ENCODE data around the gene TRAF2. TPM values are rescaled to one million over a fixed set of nuclear protein-coding genes. Genes with fewer than 3 reads are reported as not detected.

The TRAF2 gene
- total and polyA plus RNA-seq, 9 of the 15 experiments (the other 6 are each of a cell fraction or from before 2014, with no cell fraction given): 0.24 to 45.2 (median 18.0) TPM

- no peaks in the 10 kb centered on the region for H3K36me3 ChIP-seq (ENCODE audit: control insufficient read depth, insufficient read depth, low read length)
- intact Hi-C loops (cut with micrococcal nuclease): loop anchor here (2.0 kb wide), 1 partner anchor 60 kb away; no protein-coding TSS in a partner anchor
- DNase-seq (ENCODE audit: extremely low read depth in 1 of 4, low spot score in 3 of 4): no peak
- no peak for ATAC-seq
- H4K20me1 ChIP-seq (replicated peaks; ENCODE audit: control insufficient read depth, insufficient read depth, low read length): no peaks in the 10 kb centered on the region
- H3K27me3 ChIP-seq (ENCODE audit: control insufficient read depth in 2 of 2, insufficient read depth in 2 of 2, low read length in 2 of 2): no peaks in the 10 kb centered on the region
- 46% methylated on average over 10 of the region's 15 CpGs for WGBS (ENCODE audit: insufficient coverage, low coverage, missing lambda C conversion rate)
- peak overlapping the region; percentile 55; the same call in 1 of the 2 replicates for H2AFZ ChIP-seq (ENCODE audit: low read depth, low read length)
- H3K4me3 ChIP-seq: no peak overlapping the region
- H3K79me2 ChIP-seq (ENCODE audit: control insufficient read depth, insufficient read depth, low read length): no peaks in the 10 kb centered on the region
- POLR2A ChIA-PET: interaction anchor here (0.6 to 1.6 kb wide), 8 partner anchors 10 to 706 kb away, joined by 3 to 6 read pairs (median 4); partner anchors contain the start of gene PAXX
- H3K27ac ChIP-seq (ENCODE audit: extremely low read depth, low read depth, low read length): no peak overlapping the region
- H3K9me1 ChIP-seq (ENCODE audit: control insufficient read depth, insufficient read depth, low read length): no peaks in the 10 kb centered on the region
- FAIRE-seq: no peak
- no peaks in the 10 kb centered on the region for H3K9me3 ChIP-seq (replicated peaks; ENCODE audit: control insufficient read depth, insufficient read depth, low read depth, low read length)
- H3K4me2 ChIP-seq (ENCODE audit: insufficient read depth, low read length): no peak overlapping the region
- CTCF ChIA-PET (ENCODE audit: low intra/inter-chr PET ratio): no interaction called here
- in situ Hi-C loops (cut with MboI): no loop called here
- TF ChIP-seq ZFPM2 (CRISPR knock-in tag; IDR thresholded peaks at IDR 0.05): no peak
- TF ChIP-seq TAL1 (IDR thresholded peaks at IDR 0.05): no peak
- TF ChIP-seq PHF21A (IDR thresholded peaks at IDR 0.05; ENCODE audit: borderline replicate concordance, low read depth): no peak
- no peak for TF ChIP-seq NR2C1 (IDR thresholded peaks at IDR 0.05)
- 0 out of 2 replicates have a peak, but pooled peaks have one; percentile 20 for TF ChIP-seq NR2C1 (tag; IDR thresholded peaks at IDR 0.05)
- no peak for TF ChIP-seq ZNF224 (CRISPR knock-in tag; IDR thresholded peaks at IDR 0.05)
- TF ChIP-seq PRMT5 (CRISPR knock-in tag; IDR thresholded peaks at IDR 0.05): no peak
- TF ChIP-seq IFI16 (CRISPR knock-in tag; IDR thresholded peaks at IDR 0.05): no peak
- no peak for TF ChIP-seq PATZ1 (CRISPR knock-in tag; IDR thresholded peaks at IDR 0.05; ENCODE audit: borderline replicate concordance)
- no TSS peak for BruUV-seq (replicated peaks)
- peak overlapping the region in 1 of 2 experiments; percentile 73; a peak in 2 of 4 replicates for H3K9ac ChIP-seq (ENCODE audit: insufficient read depth in 1 of 2, low read depth in 2 of 2, low read length in 2 of 2)
- H3K4me1 ChIP-seq (replicated peaks in 1 of 2; ENCODE audit: control insufficient read depth in 2 of 2, insufficient read depth in 2 of 2, low read length in 2 of 2): peaks cover 5 to 92% of the 10 kb centered on the region in 2 experiments; a peak in 4 of 5 replicates
Observed at GRCh38 chr9:136974817-136975535, 88.7 kb downstream of the TRAF2 start.
